Measurements from ENCODE around the gene DUSP28.
A peak's percentile ranks its signal among the peaks of the same experiment; 100 is the strongest.

Gene DUSP28

GRCh38 chr2:240555541-240556250 is 4.5 kb upstream of the DUSP28 start:
- no peak overlapping the region; the same call in 1 of the 2 replicates for H3K27ac ChIP-seq
- TF ChIP-seq CTCF (conservative IDR thresholded peaks at IDR 0.05; ENCODE audit: low read depth) = no peak
- DNase-seq (ENCODE audit: low spot score) = no peak
- ChIA-PET POLR2A (ENCODE audit: low non-redundant PET) (no interaction called here), CTCF (interaction anchor here (1.5 kb wide), 1 partner anchor 10 kb away, joined by 4 read pairs; no protein-coding TSS in a partner anchor)

GRCh38 chr2:240556553-240557100 is 3.5 kb upstream of the DUSP28 start:
- TF ChIP-seq CTCF (conservative IDR thresholded peaks at IDR 0.05; ENCODE audit: low read depth) = peak; percentile 40
- POLR2A ChIA-PET (ENCODE audit: low non-redundant PET) = no interaction called here

GRCh38 chr2:240557101-240557751 is 2.9 kb upstream of the DUSP28 start:
- H3K27ac ChIP-seq = peak overlapping the region; percentile 51
- TF ChIP-seq CTCF (conservative IDR thresholded peaks at IDR 0.05; ENCODE audit: low read depth) = no peak
- DNase-seq (ENCODE audit: low spot score) = no peak
- ChIA-PET POLR2A (ENCODE audit: low non-redundant PET) (no interaction called here), CTCF (interaction anchor here (0.7 kb wide), 1 partner anchor 22 kb away, joined by 4 read pairs; no protein-coding TSS in a partner anchor)

More at GRCh38 chr2:240556553-240557100, 3.5 kb upstream of the DUSP28 start:
- CTCF ChIA-PET = interaction anchor here (0.6 to 0.7 kb wide), 3 partner anchors 23 to 453 kb away, joined by 3 to 6 read pairs (median 4); no protein-coding TSS in a partner anchor
- no peak for DNase-seq (ENCODE audit: low spot score)
- peak overlapping the region; percentile 51; the same call in 1 of the 2 replicates for H3K27ac ChIP-seq

- ChIA-PET POLR2A (ENCODE audit: low non-redundant PET) (no interaction called here), CTCF (no interaction called here)
- no peak for TF ChIP-seq CTCF (conservative IDR thresholded peaks at IDR 0.05; ENCODE audit: low read depth)
- H3K27ac ChIP-seq = peak within 1 kb of the TSS; percentile 51
- peak; percentile 94 for DNase-seq (ENCODE audit: low spot score)
Observed at GRCh38 chr2:240557808-240558207, 2.3 kb upstream of the DUSP28 start, which contains the start of gene ANKMY1. TSS of gene ANKMY1 (minus strand) at chr2:240557988. CDS start at chr2:240557335, 653 bp downstream.

GRCh38 chr2:240558236-240558761 is 1.9 kb upstream of the DUSP28 start:
- DNase-seq (ENCODE audit: low spot score) = no peak
- POLR2A ChIA-PET (ENCODE audit: low non-redundant PET) = no interaction called here
- CTCF ChIA-PET = no interaction called here
- no peak for TF ChIP-seq CTCF (conservative IDR thresholded peaks at IDR 0.05; ENCODE audit: low read depth)
- H3K27ac ChIP-seq = peak overlapping the region; percentile 51

GRCh38 chr2:240559286-240559685 is 871 bp upstream of the DUSP28 start:
- TF ChIP-seq CTCF (conservative IDR thresholded peaks at IDR 0.05; ENCODE audit: low read depth) = no peak
- POLR2A ChIA-PET (ENCODE audit: low non-redundant PET) = no interaction called here
- H3K27ac ChIP-seq = no peak overlapping the region; the same call in 1 of the 2 replicates
- no peak for DNase-seq (ENCODE audit: low spot score)
- CTCF ChIA-PET = interaction anchor here (0.7 kb wide), 1 partner anchor 509 kb away, joined by 3 read pairs; no protein-coding TSS in a partner anchor
